ENCODE measurements around the gene ING3.

Gene ING3

GRCh38 chr7:120950539-120951308 lies at the start of gene ING3:
TSS of gene ING3 (plus strand) at chr7:120950777. CDS start at chr7:120950897, 120 bp downstream.
- DNase-seq (ENCODE audit: low read depth in 3 of 3, low spot score in 1 of 3), result peak; percentile 92 to 99 (median 96)

- DNase-seq (ENCODE audit: low read depth in 3 of 3, low spot score in 1 of 3), result no peak
Measured at GRCh38 chr7:120915314-120916105, 35.1 kb upstream of the ING3 start.

DNA sequence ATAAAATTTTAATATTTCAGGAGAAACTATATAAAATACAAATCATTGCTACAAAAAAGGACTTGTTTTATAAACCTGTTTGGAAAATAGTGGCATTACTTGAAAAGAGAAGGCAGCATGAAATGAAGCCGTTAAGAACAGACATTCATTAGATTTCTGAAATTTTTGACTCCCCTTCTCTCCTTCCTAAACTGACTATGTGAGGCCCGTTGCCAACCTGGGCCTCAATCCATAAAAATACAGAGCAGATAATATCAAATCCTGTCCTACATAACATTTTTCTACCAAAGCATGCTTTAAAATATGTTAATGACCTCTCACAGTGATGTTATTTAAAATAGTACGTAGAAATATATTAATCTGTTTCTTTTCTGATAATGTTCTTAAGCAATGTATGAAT lies 34.5 kb upstream of the ING3 start:
- no peak for DNase-seq (ENCODE audit: low read depth in 3 of 3, low spot score in 1 of 3)

- no peak for DNase-seq (ENCODE audit: low read depth in 3 of 3, low spot score in 1 of 3)
Measured at GRCh38 chr7:120916538-120916937, 34.0 kb upstream of the ING3 start.

DNA sequence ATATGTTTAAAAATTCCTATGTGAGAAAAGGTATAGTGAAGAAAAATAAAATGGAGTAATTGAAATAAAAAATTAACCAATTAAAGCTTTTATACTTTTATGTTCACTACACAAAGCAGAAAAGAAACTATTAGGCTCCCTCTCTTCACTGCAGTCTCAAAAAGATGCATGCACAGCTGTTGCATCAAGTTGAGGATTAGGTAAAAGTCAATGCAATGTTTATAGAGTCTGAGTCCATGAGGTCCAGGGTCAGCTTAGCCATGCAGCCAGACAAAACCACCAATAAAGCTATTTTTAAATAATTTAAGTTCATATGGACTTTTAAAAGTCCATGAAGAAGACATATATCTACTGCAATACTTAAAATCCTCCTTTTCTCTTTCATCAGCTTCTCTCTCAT lies 31.1 kb upstream of the ING3 start:
- DNase-seq (ENCODE audit: low read depth in 3 of 3, low spot score in 1 of 3), result no peak

- no peak for DNase-seq (ENCODE audit: low read depth in 3 of 3, low spot score in 1 of 3)
Measured at GRCh38 chr7:120920034-120920433, 30.5 kb upstream of the ING3 start.

GRCh38 chr7:120920591-120921274 lies 29.8 kb upstream of the ING3 start:
- no peak for DNase-seq (ENCODE audit: low read depth in 3 of 3, low spot score in 1 of 3)

- no peak for DNase-seq (ENCODE audit: low read depth in 3 of 3, low spot score in 1 of 3)
Measured at GRCh38 chr7:120924837-120925236, 25.7 kb upstream of the ING3 start.

DNA sequence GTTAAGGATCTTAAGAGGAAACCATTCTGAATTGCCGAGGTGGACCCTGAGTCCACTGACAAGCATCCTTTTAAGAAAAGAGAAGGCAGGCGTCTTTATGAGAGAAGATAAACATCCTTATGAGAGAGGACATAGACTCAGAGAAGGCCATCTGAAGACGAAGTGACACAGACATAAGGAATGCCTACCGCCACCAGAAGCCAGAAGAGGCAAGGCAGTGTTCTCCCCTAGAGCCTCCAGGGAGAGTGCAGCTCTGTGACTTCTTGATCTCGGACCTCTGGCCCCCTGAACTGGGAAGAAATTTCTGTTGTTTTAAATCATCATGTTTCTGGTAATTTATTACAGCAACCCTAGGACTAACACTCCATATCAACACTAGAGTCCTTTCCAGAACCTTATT lies 25.2 kb upstream of the ING3 start:
- DNase-seq (ENCODE audit: low read depth in 3 of 3, low spot score in 1 of 3), result no peak

GRCh38 chr7:120926943-120927346 lies 23.6 kb upstream of the ING3 start:
- DNase-seq (ENCODE audit: low read depth in 3 of 3, low spot score in 1 of 3), result no peak

DNA sequence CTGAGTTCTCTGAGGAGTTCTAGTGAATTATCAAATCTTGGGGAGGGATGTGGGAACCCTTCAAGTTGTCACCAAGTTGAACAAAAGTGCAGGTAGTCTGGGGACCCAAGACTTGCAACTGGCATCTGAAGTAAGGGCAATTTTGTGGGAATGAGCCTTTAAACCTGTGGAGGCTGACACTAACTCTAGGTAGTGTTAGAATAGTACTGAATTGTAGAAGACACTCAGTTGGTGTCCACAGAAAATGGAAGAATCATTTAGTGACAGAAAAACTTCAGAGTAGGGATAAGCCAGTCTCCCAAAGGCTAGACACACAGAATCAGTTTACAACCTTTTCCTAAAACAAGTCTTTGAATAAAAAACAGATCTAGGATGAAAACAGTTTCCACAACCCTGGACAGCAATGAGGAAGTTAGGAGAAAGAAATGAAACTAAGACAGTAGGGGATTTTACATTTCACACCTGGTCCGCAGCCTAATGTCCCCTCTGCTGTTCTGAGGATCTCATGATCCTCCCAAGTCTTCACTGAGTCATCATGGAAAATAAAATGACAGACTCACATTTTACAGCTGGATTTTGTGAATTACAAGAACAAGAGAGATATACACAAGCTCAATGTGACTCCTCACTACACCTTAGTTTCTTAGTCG lies 23.0 kb upstream of the ING3 start:
- DNase-seq (ENCODE audit: low read depth in 3 of 3, low spot score in 1 of 3), result no peak

GRCh38 chr7:120931243-120931642 lies 19.3 kb upstream of the ING3 start:
- no peak for DNase-seq (ENCODE audit: low read depth in 3 of 3, low spot score in 1 of 3)

DNA sequence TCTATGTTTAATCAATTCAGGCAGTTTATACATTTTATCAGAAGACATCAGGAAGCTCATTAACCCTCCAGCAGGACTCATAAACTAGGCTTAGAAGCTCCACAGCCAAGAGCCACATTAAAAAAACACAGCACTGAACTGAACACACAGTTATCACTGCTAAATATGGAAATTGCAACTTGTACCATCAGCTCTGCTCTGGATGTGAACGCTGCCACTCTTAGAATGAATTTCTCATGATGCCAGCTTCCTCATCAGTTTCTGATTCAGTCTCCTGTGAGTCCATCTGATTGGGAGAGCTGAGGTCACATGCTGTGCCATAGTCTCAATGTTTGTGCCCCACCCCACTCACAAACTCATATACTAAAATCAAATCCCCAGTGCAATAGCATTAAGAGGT lies 17.1 kb upstream of the ING3 start:
- no peak for DNase-seq (ENCODE audit: low read depth in 3 of 3, low spot score in 1 of 3)

DNA sequence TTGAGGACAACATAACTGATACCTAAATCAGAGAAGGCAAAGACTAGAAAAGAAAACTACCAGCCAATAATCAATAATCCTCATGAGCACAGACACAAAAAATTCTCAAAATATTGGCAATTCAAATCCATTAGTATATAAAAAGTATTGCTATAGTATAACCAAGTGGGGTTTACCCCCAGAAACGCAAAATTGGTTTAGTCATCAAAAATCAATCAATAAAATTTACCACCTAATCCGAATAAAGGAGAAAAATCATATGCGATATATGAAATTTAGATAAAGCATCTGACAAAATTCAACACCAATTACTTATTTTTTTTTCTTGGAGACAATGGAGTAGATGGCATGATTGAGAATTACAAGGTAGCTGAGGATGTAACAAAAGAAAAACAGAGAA lies 11.2 kb upstream of the ING3 start:
- DNase-seq (ENCODE audit: low read depth in 3 of 3, low spot score in 1 of 3), result no peak

GRCh38 chr7:120941064-120941463 lies 9.5 kb upstream of the ING3 start:
- DNase-seq (ENCODE audit: low read depth in 3 of 3, low spot score in 1 of 3), result no peak

DNA sequence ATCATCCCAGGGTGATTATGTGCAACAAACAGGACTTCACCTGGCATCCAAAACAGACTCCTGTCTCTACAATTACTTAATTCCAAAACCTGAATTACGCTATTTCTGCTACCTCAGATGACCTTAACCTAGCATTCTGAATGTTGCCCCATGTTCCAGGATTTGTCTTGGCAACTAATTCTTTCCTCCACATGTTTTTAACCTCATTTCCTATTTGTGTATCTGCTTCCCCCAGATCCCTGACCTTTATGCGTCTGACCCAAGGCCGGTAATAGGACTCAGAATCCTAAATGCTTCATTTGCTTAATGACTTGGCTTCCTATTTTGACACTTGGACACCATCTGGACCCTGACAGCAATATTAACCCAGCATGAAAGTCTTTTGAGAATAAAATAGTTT lies 8.7 kb upstream of the ING3 start:
- DNase-seq (ENCODE audit: low read depth in 3 of 3, low spot score in 1 of 3), result no peak

GRCh38 chr7:120942861-120943260 lies 7.7 kb upstream of the ING3 start:
- DNase-seq (ENCODE audit: low read depth in 3 of 3, low spot score in 1 of 3), result no peak

- DNase-seq (ENCODE audit: low read depth in 3 of 3, low spot score in 1 of 3), result no peak
Measured at GRCh38 chr7:120944826-120945562, 5.6 kb upstream of the ING3 start.

DNA sequence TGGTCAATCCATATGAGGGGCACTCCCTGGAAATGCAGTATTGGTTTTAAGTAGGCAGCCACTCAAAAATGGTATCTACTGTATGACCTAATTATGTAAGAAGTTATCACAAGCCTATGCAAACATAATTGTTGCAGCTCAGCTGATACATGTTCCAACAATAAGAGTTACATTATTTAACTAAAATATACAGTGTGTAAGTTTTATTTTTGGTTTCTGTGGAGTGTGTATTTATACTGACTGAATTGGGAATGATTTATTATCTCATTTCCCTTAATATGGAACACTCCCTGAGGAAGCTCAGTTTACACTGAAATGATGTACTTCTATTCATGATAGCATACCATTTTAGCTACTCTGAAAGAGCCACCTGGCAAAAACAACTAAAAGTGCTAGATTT lies 2.6 kb upstream of the ING3 start:
- no peak for DNase-seq (ENCODE audit: low read depth in 3 of 3, low spot score in 1 of 3)

DNA sequence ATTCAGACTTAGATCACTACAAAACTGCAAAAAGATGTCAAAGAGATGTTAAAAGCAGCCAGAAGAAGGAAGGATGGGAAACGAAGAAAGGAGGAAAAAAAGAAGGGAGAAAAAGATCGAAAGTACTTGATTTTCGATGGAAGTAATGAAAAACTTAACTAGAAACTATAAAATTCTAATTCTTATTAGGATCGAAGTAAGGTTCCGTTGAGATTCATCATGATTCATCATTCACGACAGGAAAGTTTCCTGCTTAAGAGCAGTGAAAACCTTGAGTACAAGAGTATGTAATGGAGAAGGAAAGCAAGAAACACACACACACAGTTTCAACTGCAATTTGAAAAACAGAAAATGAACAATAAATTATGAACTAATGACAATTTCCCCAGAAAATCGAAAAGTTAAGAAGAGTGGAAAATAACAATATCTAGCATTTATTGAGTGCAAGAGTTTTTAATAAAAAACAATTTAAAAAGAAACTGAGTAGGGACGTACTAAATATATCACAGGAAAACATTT lies 1.1 kb upstream of the ING3 start:
- DNase-seq (ENCODE audit: low read depth in 3 of 3, low spot score in 1 of 3), result no peak
